Hepatocyte (in vitro differentiated cells): Measurements from ENCODE around the gene USHBP1. TPM values are rescaled to one million over a fixed set of nuclear protein-coding genes. Genes with fewer than 3 reads are reported as not detected.
A peak's percentile ranks its signal among the peaks of the same experiment; 100 is the strongest.

Experiments used
- DNase-seq: peaks from one replicate; pipeline ENCODE4 v3.0.0-alpha.2; 2016; ENCODE audit warnings: low spot score
- H2AFZ ChIP-seq: fragments of 200-600 bp; sonication (generic); 2 replicates; pipeline ENCODE4 v1.6.0; 2016; ENCODE audit warnings: antibody characterized with exemption, mild to moderate bottlenecking
- H3K27ac ChIP-seq: fragments of 200-600 bp; sonication (generic); 2 replicates; pipeline ENCODE4 v1.5.1; 2016; ENCODE audit warnings: mild to moderate bottlenecking
- H3K27me3 ChIP-seq: fragments of 200-600 bp; sonication (generic); 2 replicates; pipeline ENCODE4 v1.6.1; 2016
- H3K36me3 ChIP-seq: fragments of 200-600 bp; sonication (generic); replicated peaks from 2 replicates; pipeline ENCODE4 v1.5.1; 2016; ENCODE audit warnings: low read depth; ENCODE audit not compliant: insufficient read depth
- H3K4me1 ChIP-seq: fragments of 200-600 bp; sonication (generic); 2 replicates; pipeline ENCODE4 v1.5.1; 2016; ENCODE audit warnings: mild to moderate bottlenecking, moderate library complexity; ENCODE audit not compliant: insufficient read depth
- H3K4me2 ChIP-seq: fragments of 200-600 bp; sonication (generic); 2 replicates; pipeline ENCODE4 v1.6.0; 2016
- H3K4me3 ChIP-seq: fragments of 200-600 bp; sonication (generic); 2 replicates; pipeline ENCODE4 v1.5.1; 2016; ENCODE audit warnings: mild to moderate bottlenecking
- H3K79me2 ChIP-seq: fragments of 200-600 bp; sonication (generic); 2 replicates; pipeline ENCODE4 v1.6.0; 2017; ENCODE audit warnings: mild to moderate bottlenecking
- H3K9me2 ChIP-seq: fragments of 200-600 bp; sonication (generic); replicated peaks from 2 replicates; pipeline ENCODE4 v1.6.0; 2017; ENCODE audit warnings: mild to moderate bottlenecking; ENCODE audit not compliant: insufficient read depth
- H3K9me3 ChIP-seq: fragments of 200-600 bp; sonication (generic); 2 replicates; pipeline ENCODE4 v1.5.1; 2016; ENCODE audit warnings: low read depth, mild to moderate bottlenecking
- H4K20me1 ChIP-seq: fragments of 200-600 bp; sonication (generic); 2 replicates; pipeline ENCODE4 v1.6.0; 2016; ENCODE audit warnings: mild to moderate bottlenecking; ENCODE audit not compliant: insufficient read depth, poor library complexity, severe bottlenecking
- CTCF ChIP-seq: fragments of 200-600 bp; sonication (generic); IDR thresholded peaks from 2 replicates; pipeline ENCODE4 v1.5.1; 2016; ENCODE audit warnings: antibody characterized with exemption, mild to moderate bottlenecking; ENCODE audit not compliant: poor library complexity
- EZH2 ChIP-seq: fragments of 200-600 bp; sonication (generic); IDR thresholded peaks from 2 replicates; pipeline ENCODE4 v1.6.1; 2016; ENCODE audit warnings: antibody characterized with exemption, mild to moderate bottlenecking, borderline replicate concordance
- EZH2phosphoT487 ChIP-seq: fragments of 200-600 bp; sonication (generic); IDR thresholded peaks from one replicate; pipeline ENCODE4 v1.6.1; 2018; ENCODE audit warnings: antibody characterized with exemption, mild to moderate bottlenecking, low read depth, moderate library complexity; ENCODE audit not compliant: unreplicated experiment, severe bottlenecking
- WGBS: methylation state at CpG from one replicate; pipeline ENCODE4 v1.1.6; 2016; ENCODE audit warnings: low lambda C conversion rate; ENCODE audit errors: missing lambda C conversion rate; 5-methylcytosine and 5-hydroxymethylcytosine counted together
- polyA plus RNA-seq: library from polyadenylated mRNA; unstranded; fragments of >200 nt; fragmentation: Nextera tagmentation; extraction: Ambion mirVana; gene quantifications from 2 replicates; pipeline ENCODE4 v1.2.1, GENCODE V29; 2016
- total RNA-seq: library from RNA; depleted of rRNA; stranded (reverse); fragments of >200 nt; gene quantifications from 2 replicates; pipeline ENCODE4 v1.2.3, GENCODE V29; 2014

Gene USHBP1
- total and polyA plus RNA-seq, 2 experiments from 2014 or later = 0.98 TPM; not detected in 1

- H3K36me3 ChIP-seq = no peaks in the 10 kb centered on the region
- H3K27ac ChIP-seq = no peak overlapping the region
- no peaks in the 10 kb centered on the region for H3K27me3 ChIP-seq
- H3K4me2 ChIP-seq = peak overlapping the region; percentile 96
- 59% methylated on average over 13 of the region's 13 CpGs for WGBS
- DNase-seq = peak; percentile 40
- TF ChIP-seq CTCF (no peak), EZH2phosphoT487 (no peak), EZH2 (no peak)
- H3K9me2 ChIP-seq = no peaks in the 10 kb centered on the region
- H3K4me3 ChIP-seq = no peak overlapping the region
- peaks cover 12% of the 10 kb centered on the region for H3K79me2 ChIP-seq
- no peak overlapping the region for H2AFZ ChIP-seq
- peaks cover 10% of the 10 kb centered on the region for H3K4me1 ChIP-seq
- H3K9me3 ChIP-seq = no peaks in the 10 kb centered on the region
- no peaks in the 10 kb centered on the region for H4K20me1 ChIP-seq
Measured at GRCh38 chr19:17227798-17228367, 36.7 kb downstream of the USHBP1 start.

DNA sequence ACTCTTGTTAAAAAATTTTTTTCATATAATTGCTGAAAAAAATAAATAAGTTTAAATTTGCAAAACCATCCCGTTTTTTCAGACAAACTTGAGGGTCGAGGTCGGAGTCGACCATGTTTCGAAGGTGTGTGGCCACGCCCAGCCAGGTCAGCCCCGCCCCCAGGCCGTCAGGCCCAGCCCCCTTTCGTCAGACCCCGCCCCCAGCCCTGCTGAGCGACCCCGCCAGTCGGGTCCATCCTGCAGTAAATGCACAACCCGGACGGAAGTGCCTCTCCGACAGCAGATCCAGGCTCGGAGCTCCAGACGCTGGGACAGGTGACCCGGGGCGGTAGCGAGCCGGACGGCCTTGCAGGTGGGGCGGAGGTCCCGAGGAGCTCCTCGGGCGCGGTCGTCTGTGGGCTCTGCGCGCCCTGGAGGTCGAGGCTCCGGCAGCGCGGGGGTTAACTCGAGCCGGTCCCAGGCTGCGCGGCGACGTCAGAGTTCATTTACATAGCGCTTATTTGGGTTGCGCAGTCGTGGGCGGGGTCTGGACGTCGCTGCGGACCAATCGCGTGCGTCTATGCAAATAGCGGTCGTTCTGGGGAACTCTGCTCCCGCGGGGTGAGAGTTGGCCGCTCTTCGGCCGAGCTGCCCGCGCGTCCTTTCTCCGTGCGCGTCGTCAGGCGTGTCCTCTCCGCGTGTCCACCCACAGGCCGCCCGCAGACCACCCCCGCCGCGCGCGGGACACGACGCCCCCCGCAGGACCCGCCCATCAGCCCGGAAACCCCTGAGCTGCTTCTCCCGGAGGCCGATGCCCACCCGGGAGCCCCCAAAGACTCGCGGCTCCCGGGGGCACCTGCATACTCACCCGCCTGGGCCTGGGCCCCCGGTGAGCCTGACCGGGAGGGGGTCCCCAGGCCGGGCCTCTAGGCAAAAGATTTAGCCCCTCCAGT lies 38.3 kb downstream of the USHBP1 start, which contains the start of gene OCEL1:
OCEL1 (plus strand) TSS at position 225 of the 932 bp plus-strand sequence; CDS start at position 247, 22 bp downstream.
- H3K4me1 ChIP-seq = peaks cover 10% of the 10 kb centered on the region
- TF ChIP-seq EZH2 (no peak), EZH2phosphoT487 (no peak), CTCF (no peak)
- H4K20me1 ChIP-seq = no peaks in the 10 kb centered on the region
- no peaks in the 10 kb centered on the region for H3K9me2 ChIP-seq
- H3K79me2 ChIP-seq = peaks cover 10% of the 10 kb centered on the region
- DNase-seq = peak; percentile 99
- H3K4me2 ChIP-seq = peak within 1 kb of the TSS; percentile 96
- H3K9me3 ChIP-seq = no peaks in the 10 kb centered on the region
- WGBS = 2% methylated on average over 70 of the region's 90 CpGs
- H3K36me3 ChIP-seq = no peaks in the 10 kb centered on the region
- H2AFZ ChIP-seq = peak within 1 kb of the TSS; percentile 94
- peak within 1 kb of the TSS; percentile 93 for H3K4me3 ChIP-seq
- no peaks in the 10 kb centered on the region for H3K27me3 ChIP-seq
- peak within 1 kb of the TSS; percentile 94 for H3K27ac ChIP-seq

DNA sequence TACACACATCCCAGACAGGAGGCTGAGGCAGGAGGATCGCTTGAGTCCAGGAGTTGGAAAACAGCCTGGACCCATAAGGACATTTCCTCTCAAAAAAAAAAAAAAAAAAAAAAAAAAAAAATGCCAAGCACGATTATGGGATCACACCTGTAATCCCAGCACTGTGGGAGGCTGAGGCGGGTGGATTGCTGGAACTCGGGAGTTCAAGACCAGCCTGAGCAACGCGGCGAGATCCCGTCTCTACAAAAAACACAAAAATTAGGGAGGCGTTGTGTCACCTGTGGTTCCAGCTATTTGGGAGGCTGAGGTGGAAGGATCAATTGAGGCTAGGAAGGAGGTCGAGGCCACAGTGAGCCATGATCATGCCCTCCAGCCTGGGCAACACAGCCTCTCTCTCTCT lies 39.5 kb downstream of the USHBP1 start:
- 98% methylated on average over 10 of the region's 10 CpGs for WGBS
- no peak overlapping the region for H2AFZ ChIP-seq
- H4K20me1 ChIP-seq = no peaks in the 10 kb centered on the region
- H3K4me3 ChIP-seq = no peak overlapping the region
- H3K4me1 ChIP-seq = peaks cover 10% of the 10 kb centered on the region
- no peaks in the 10 kb centered on the region for H3K9me2 ChIP-seq
- H3K27me3 ChIP-seq = no peaks in the 10 kb centered on the region
- no peak for TF ChIP-seq EZH2phosphoT487
- TF ChIP-seq CTCF = no peak
- TF ChIP-seq EZH2 = no peak
- no peak overlapping the region for H3K4me2 ChIP-seq
- H3K9me3 ChIP-seq = no peaks in the 10 kb centered on the region
- H3K36me3 ChIP-seq = no peaks in the 10 kb centered on the region
- H3K27ac ChIP-seq = no peak overlapping the region
- peaks cover 8% of the 10 kb centered on the region for H3K79me2 ChIP-seq
- DNase-seq = no peak
